T-helper 9 cell (primary cell): ENCODE data around the gene PPP4R4.

Source experiments
- DNase-seq: peaks from one replicate; pipeline ENCODE4 v3.0.0-alpha.2; 2020
- total RNA-seq, 2 donors: gene quantifications; one replicate each; lab custom pipeline; 2026; lab: John Stamatoyannopoulos, UW

The PPP4R4 gene, protein sequence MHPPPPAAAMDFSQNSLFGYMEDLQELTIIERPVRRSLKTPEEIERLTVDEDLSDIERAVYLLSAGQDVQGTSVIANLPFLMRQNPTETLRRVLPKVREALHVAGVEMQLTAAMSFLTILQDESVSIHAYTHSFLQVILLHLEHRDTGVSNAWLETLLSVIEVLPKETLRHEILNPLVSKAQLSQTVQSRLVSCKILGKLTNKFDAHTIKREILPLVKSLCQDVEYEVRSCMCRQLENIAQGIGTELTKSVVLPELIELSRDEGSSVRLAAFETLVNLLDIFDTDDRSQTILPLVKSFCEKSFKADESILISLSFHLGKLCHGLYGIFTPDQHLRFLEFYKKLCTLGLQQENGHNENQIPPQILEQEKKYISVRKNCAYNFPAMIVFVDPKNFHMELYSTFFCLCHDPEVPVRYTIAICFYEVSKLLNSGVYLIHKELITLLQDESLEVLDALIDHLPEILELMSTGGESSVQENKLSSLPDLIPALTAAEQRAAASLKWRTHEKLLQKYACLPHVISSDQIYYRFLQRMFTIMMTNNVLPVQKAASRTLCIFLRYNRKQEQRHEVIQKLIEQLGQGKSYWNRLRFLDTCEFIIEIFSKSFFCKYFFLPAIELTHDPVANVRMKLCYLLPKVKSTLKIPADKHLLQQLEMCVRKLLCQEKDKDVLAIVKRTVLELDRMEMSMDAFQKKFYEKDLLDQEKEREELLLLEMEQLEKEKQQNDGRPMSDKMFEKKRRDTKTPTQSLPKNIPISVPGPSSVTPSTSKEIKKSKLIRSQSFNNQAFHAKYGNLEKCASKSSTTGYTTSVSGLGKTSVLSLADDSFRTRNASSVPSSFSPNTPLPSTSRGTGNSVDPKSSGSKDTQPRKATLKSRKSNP
- 2.7 to 3.4 reads per million in 2 donors for total RNA-seq

- DNase-seq = peak; percentile 89
These were observed at the start of gene PPP4R4 for GRCh38 chr14:94173885-94174603. TSS of gene PPP4R4 (plus strand) at chr14:94174322. CDS start at chr14:94174466, 144 bp downstream.

- DNase-seq = no peak
These were observed 49.3 kb upstream of the PPP4R4 start for GRCh38 chr14:94124582-94125377.

- DNase-seq = no peak
These were observed 48.3 kb upstream of the PPP4R4 start for GRCh38 chr14:94125659-94126418.

DNA sequence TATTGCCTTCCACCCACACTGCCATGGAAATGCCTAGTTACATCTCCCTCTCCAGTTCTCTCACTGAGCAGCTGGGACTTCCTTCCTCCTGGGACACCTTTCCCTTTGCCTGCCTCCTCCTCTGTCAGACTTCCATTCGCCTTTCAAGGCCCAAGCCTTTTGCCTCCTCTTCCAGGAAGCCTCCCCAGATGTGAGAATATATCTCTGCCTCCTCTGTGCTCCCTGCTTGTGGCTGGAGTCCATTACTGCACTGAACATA is 47.8 kb upstream of the PPP4R4 start:
- no peak for DNase-seq

- DNase-seq = no peak
These were observed 47.3 kb upstream of the PPP4R4 start for GRCh38 chr14:94126800-94127199.

- no peak for DNase-seq
These were observed 46.8 kb upstream of the PPP4R4 start for GRCh38 chr14:94127330-94127729.

GRCh38 chr14:94128216-94128839 is 45.8 kb upstream of the PPP4R4 start:
- no peak for DNase-seq

- DNase-seq = peak; percentile 63
These were observed 44.9 kb upstream of the PPP4R4 start, which contains the start of gene IFI27L2 for GRCh38 chr14:94129111-94129757. TSS of gene IFI27L2 (minus strand) at chr14:94129604. CDS start at chr14:94129564, 40 bp downstream.

DNA sequence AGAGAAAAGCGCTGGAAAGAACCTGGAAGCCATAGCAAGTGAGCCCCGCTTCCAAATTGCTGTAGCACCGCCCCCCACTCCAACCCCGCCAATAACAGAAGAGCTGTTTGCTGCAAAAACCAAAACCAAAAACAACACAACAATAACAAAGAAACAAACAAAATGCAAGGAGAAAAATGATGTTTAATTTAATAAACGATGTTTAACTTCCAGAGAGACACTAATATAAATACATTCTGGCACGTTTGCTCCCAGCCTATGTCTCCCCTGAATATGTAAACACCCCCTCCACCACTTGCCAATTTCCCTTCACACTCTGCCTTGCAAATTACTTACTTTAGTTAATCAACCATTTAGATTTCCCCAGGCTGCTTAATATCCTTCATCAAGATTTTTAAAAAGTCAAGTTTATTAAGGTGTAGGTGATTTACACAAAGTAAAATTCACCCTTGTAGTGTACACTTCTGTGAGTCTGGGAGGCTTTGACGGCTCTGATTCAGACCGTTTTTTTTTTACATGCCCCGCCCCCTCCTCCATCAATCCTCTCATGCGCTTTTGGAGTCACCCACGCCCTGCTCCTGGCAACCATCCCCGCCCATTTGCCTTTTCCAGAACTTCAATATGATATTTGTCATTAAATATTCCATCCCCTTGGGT is 44.2 kb upstream of the PPP4R4 start:
- peak; percentile 21 for DNase-seq

- DNase-seq = peak; percentile 38
These were observed 41.7 kb upstream of the PPP4R4 start for GRCh38 chr14:94132285-94132887.

DNA sequence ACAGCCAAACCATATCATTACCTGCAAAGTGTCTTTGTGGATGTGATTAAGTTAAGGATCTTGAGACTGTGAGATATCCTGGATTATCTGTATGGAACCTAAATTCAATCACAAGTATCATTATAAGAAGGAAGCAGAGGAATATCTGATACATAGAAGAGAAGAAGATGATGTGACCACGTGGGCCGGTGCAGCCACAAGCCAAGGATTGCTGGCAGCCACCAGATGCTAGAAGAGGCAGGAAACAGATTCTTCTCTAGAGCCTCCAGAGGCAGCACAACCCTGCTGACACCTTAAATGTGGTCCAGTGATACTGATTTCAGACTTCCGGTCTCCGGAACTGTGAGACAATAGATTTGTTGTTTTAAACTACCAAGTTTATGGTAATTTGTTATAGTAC is 38.6 kb upstream of the PPP4R4 start:
- DNase-seq = no peak

DNA sequence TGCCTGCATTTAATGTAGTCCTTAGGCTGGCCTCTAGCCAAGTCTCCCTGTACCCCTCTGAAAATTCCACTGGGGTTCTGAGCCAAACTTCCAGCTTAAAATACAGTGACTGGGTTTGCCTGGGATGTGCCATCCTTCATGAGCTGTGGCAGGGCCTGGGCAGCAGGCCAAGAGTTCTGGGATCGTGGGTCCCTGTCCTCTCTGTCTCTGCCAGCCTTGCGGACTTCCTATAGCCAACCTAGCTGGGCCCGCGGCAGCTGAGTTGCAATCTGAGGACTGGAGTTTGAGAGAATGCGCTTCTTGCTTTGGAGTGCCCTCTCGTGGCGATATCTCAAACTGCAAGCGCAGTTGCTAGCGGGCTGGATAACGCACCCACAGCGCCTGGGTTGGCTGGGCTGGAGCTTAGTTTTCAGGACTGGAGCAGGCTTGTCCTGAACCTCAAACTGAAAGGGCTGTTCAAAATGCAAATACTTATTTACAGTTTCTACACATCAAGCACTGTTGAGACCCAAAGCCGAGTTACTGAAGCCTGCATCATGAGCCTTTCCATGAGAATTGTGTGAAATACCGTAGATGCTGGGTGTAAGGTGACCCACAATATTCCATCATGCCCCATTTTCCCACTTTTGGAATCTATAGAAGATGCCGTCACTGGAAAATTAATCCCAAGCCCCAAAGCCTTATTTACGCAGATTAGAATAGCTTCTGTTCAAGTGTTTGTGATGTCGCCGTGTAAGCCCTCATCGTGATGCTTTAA is 37.4 kb upstream of the PPP4R4 start:
- peak; percentile 83 for DNase-seq

- no peak for DNase-seq
These were observed 35.9 kb upstream of the PPP4R4 start for GRCh38 chr14:94138251-94138650.

DNA sequence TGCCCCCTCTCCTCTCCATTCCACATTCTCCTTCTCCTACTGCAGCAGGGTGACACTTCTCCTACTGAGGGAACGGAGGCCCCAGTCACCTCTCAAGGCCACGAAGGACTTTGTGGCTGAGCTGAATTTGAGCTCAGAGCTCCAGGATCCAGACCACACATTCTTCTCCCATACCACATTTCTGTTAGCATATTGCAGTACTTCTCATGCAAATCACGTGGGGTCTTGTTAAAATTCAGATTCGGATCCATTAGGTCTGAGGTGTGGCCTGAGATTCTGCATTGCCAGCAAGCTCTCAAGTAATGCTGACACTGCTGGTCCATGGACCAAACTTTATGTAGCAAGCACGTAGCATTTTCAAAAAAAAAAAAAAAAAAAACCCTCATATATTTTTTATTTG is 35.1 kb upstream of the PPP4R4 start:
- no peak for DNase-seq

DNA sequence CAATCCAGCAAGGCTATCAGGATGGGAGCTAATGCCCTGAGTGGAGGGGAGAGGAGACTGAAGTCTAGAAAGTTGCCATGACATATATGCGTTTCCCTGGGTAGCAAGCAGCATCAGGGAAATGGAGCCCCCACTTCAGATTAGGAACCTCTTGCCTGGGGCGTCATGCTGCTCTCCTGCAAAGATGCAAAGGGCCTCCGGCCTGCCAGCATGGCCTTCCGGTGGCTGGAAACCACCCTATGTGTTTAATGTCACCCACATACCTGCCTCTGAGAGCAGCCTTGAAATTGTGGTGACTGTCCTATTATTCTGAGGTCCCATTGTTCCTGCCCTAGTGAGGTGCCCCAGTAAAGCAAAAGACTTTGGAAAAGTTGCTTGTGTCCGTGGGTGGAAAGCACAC is 34.7 kb upstream of the PPP4R4 start:
- DNase-seq = no peak

GRCh38 chr14:94142247-94142646 is 31.9 kb upstream of the PPP4R4 start:
- DNase-seq = no peak

DNA sequence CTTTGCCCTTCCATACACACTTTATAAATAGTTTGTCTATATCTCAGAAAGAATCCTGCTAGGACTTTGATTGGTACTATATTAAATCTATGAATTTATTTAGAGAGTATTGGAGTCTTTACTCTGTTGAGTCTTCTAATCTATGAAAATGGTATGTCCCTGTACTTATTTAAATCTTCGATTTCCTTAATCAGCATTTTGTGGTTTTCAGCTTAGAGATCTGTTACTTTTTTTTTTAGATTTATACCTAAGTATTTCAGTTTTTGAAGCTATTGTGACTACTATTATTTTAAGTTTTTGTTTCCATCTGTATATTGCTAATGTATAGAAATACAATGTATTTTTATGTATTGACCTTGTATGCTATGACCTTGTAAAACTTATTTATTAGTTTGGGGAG is 31.3 kb upstream of the PPP4R4 start:
- DNase-seq = no peak

GRCh38 chr14:94143239-94143638 is 30.9 kb upstream of the PPP4R4 start:
- no peak for DNase-seq

- DNase-seq = no peak
These were observed 30.4 kb upstream of the PPP4R4 start for GRCh38 chr14:94143711-94144110.
